KOPT-K1 (cell line): ENCODE data around the gene OR2L13.

Experiments
- H3K27ac ChIP-seq: fragments of 200-600 bp; sonication (generic); 2 replicates; pipeline ENCODE4 v1.5.1; 2016; ENCODE audit warnings: antibody characterized with exemption, mild to moderate bottlenecking, low read depth, low read length; ENCODE audit not compliant: poor library complexity, severe bottlenecking
- H3K36me3 ChIP-seq: fragments of 200-600 bp; sonication (generic); 2 replicates; pipeline ENCODE4 v1.5.1; 2017; ENCODE audit warnings: antibody characterized with exemption, mild to moderate bottlenecking, low read length, moderate library complexity; ENCODE audit not compliant: insufficient read depth
- H3K9me3 ChIP-seq: fragments of 200-600 bp; sonication (generic); 2 replicates; pipeline ENCODE4 v1.5.1; 2017; ENCODE audit warnings: antibody characterized with exemption, low read length, mild to moderate bottlenecking; ENCODE audit not compliant: insufficient read depth, poor library complexity, severe bottlenecking

The OR2L13 gene

DNA sequence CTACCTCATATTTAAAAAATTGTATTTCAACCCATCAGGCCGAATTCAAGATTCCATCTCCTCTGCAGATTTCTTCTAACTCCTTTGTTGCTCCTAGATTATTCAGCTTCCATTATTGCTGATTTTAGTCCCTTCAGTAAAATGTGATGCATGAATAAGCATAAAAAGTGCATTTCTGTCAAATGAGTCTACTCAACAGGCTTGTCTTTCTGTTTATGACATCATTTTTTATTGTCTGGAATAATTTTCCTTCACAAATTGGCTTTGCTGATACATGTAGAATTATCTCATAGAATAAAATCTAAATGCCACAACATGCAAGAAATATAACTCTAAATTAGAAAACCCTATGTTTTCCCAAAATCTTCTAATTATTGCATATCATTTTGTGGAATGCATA is 48.3 kb downstream of the OR2L13 start:
- no peaks in the 10 kb centered on the region for H3K9me3 ChIP-seq

DNA sequence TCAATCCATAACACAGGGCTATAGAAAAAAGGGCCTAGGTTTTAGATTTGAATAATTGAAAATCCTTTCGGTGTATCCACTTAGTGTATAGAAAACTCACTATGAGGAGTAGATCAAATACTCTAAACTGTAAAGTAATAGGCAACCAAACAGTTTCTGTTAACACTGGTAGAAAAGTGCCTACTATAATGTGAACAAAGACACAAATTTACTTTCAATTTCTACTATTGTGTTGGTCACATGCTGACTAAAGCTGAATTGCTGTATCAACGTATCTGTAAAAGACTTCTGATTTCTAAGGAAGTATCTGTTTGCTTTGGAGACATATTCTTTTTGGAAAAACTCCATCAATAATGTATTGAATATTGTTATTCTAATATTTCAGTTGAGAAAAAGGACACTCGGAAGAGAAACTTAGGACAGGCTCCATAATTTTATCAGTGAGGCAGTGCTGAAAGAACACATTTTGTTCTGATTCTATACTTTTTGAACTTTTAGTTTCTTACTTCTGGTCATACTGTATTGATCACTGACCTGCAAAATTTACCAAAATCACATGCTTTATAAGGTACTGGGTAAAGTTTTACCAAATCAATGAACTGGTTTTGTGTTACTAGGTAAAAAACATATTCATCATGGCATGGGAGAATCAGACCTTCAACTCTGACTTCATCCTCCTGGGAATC is 49.7 kb downstream of the OR2L13 start, which contains the start of gene OR2M5:
Gene OR2M5, plus strand, starts transcription at position 636 of the 686 bp plus-strand sequence. Its CDS starts 0 bp downstream, at position 636.
- H3K27ac ChIP-seq = no peak within 1 kb of the TSS
- no peaks in the 10 kb centered on the region for H3K9me3 ChIP-seq
- H3K36me3 ChIP-seq = no peaks in the 10 kb centered on the region

More for the DNA sequence above, 48.3 kb downstream of the OR2L13 start:
- no peaks in the 10 kb centered on the region for H3K36me3 ChIP-seq
- no peak overlapping the region for H3K27ac ChIP-seq
